Measurements from ENCODE around the gene CANT1.

DNA sequence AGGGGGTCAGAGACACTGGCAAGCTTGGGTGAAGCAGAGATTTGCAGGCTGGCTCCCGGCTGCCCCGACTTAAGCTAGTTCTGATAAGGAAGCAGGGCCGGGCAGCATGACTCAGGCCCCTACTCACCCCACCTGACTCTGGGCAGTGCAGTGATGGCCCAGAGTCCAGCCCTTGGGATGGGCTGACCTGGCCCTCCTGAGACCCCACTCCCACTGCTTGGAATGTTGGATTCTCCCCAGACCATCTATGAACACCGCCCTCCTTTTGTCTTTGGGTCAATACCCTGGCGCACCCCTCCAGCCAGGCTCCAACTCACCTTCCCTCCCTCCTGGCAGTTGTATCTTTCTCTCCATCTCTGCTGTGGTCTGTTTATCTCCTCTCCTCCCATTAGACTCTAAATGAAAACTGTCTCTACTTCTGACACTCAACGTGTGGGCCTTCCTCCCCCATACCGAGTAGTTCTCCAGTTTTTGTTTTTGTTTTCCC is 50.9 kb downstream of the CANT1 start:
- TF ChIP-seq, protein P1, sequence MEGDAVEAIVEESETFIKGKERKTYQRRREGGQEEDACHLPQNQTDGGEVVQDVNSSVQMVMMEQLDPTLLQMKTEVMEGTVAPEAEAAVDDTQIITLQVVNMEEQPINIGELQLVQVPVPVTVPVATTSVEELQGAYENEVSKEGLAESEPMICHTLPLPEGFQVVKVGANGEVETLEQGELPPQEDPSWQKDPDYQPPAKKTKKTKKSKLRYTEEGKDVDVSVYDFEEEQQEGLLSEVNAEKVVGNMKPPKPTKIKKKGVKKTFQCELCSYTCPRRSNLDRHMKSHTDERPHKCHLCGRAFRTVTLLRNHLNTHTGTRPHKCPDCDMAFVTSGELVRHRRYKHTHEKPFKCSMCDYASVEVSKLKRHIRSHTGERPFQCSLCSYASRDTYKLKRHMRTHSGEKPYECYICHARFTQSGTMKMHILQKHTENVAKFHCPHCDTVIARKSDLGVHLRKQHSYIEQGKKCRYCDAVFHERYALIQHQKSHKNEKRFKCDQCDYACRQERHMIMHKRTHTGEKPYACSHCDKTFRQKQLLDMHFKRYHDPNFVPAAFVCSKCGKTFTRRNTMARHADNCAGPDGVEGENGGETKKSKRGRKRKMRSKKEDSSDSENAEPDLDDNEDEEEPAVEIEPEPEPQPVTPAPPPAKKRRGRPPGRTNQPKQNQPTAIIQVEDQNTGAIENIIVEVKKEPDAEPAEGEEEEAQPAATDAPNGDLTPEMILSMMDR (IDR thresholded peaks at IDR 0.05; ENCODE audit: low read depth, low read length) = no peak
- TF ChIP-seq EZH2phosphoT487 (IDR thresholded peaks at IDR 0.05; ENCODE audit: low read depth) = no peak

All from OCI-LY3 (cell line).